ENCODE data around the gene ARL2BP. TPM values are rescaled to one million over a fixed set of nuclear protein-coding genes. Genes with fewer than 3 reads are reported as not detected.

The ARL2BP gene
- total RNA-seq, 1 experiment from 2014 or later, result 10.6 TPM

- ChIA-PET CTCF (interaction anchor here (1.2 to 2.7 kb wide), 3 partner anchors 133 to 191 kb away, joined by 4 to 7 read pairs (median 4); partner anchors contain the start of gene CPNE2), POLR2A (no interaction called here)
- DNase-seq (ENCODE audit: low spot score) (no peak), ATAC-seq (no peak)
- H3K4me3 Mint-ChIP-seq, result peak overlapping the region; percentile 84
- no peak overlapping the region for H3K27ac Mint-ChIP-seq
- TF ChIP-seq STAT6 (CRISPR knock-in tag; conservative IDR thresholded peaks at IDR 0.05; ENCODE audit: low read depth), result no peak
- no peak for TF ChIP-seq ZBTB43 (CRISPR knock-in tag; IDR thresholded peaks at IDR 0.05)
- TF ChIP-seq ZNF396 (CRISPR knock-in tag; IDR thresholded peaks at IDR 0.05; ENCODE audit: borderline replicate concordance), result no peak
- no peak for TF ChIP-seq ZBTB21 (CRISPR knock-in tag; IDR thresholded peaks at IDR 0.05; ENCODE audit: borderline replicate concordance)
- TF ChIP-seq ARID4B (CRISPR knock-in tag; IDR thresholded peaks at IDR 0.05; ENCODE audit: borderline replicate concordance), result no peak
- TF ChIP-seq FOXP1 (CRISPR knock-in tag; IDR thresholded peaks at IDR 0.05; ENCODE audit: borderline replicate concordance), result no peak
- no peak for TF ChIP-seq ATF2 (CRISPR knock-in tag; IDR thresholded peaks at IDR 0.05; ENCODE audit: borderline replicate concordance, low read depth)
- no peak for TF ChIP-seq AFF4 (CRISPR knock-in tag; IDR thresholded peaks at IDR 0.05; ENCODE audit: borderline replicate concordance)
- TF ChIP-seq PRDM15 (CRISPR knock-in tag; IDR thresholded peaks at IDR 0.05), result no peak
- TF ChIP-seq FOXK1 (CRISPR knock-in tag; IDR thresholded peaks at IDR 0.05), result no peak
- TF ChIP-seq NFATC4 (CRISPR knock-in tag; IDR thresholded peaks at IDR 0.05), result no peak
- no peak for TF ChIP-seq ZNF416 (CRISPR knock-in tag; IDR thresholded peaks at IDR 0.05)
- no peak for TF ChIP-seq NFYB (CRISPR knock-in tag; conservative IDR thresholded peaks at IDR 0.05; ENCODE audit: low read depth)
- no peak for TF ChIP-seq RELA (CRISPR knock-in tag; IDR thresholded peaks at IDR 0.05; ENCODE audit: borderline replicate concordance)
- no peak for TF ChIP-seq E2F4 (CRISPR knock-in tag; IDR thresholded peaks at IDR 0.05; ENCODE audit: borderline replicate concordance, low read depth)
- H3K4me1 Mint-ChIP-seq, result peaks cover 8% of the 10 kb centered on the region
- H3K36me3 Mint-ChIP-seq, result no peaks in the 10 kb centered on the region
- peaks cover 44% of the 10 kb centered on the region for H3K27me3 Mint-ChIP-seq (ENCODE audit: low read depth)
- H3K9me3 Mint-ChIP-seq, result no peaks in the 10 kb centered on the region
Observed at GRCh38 chr16:57283959-57284208, 38.8 kb downstream of the ARL2BP start.

Measured in WTC11 (cell line).